Measurements from ENCODE around the gene COL6A1. TPM values are rescaled to one million over a fixed set of nuclear protein-coding genes. Genes with fewer than 3 reads are reported as not detected.

COL6A1 gene
- total RNA-seq, 1 donor from 2014 or later: 12.6 TPM

GRCh38 chr21:45947716-45948255 lies 33.8 kb upstream of the COL6A1 start:
- no peaks in the 10 kb centered on the region for H3K9me3 ChIP-seq (ENCODE audit: low read depth)
- H3K36me3 ChIP-seq: no peaks in the 10 kb centered on the region
- H3K4me3 Mint-ChIP-seq: no peak overlapping the region
- H4K20me1 ChIP-seq (ENCODE audit: low read depth): no peaks in the 10 kb centered on the region
- no peak overlapping the region for H3K9ac ChIP-seq
- peaks cover 9% of the 10 kb centered on the region for H3K4me1 ChIP-seq
- H3K4me3 ChIP-seq: no peak overlapping the region
- H3K4me1 Mint-ChIP-seq: peaks cover 7% of the 10 kb centered on the region
- DNase-seq (ENCODE audit: low spot score): no peak
- peaks cover 5% of the 10 kb centered on the region for H3K27me3 Mint-ChIP-seq (ENCODE audit: insufficient read depth, low read depth)
- H3K27me3 ChIP-seq: no peaks in the 10 kb centered on the region
- no peak overlapping the region for H3K4me2 ChIP-seq
- no peak overlapping the region for H3K27ac Mint-ChIP-seq
- no peak for TF ChIP-seq CTCF (IDR thresholded peaks at IDR 0.05)
- no peak for TF ChIP-seq EZH2phosphoT487 (IDR thresholded peaks at IDR 0.05)
- no peaks in the 10 kb centered on the region for H3K79me2 ChIP-seq (ENCODE audit: low read depth)
- H2AFZ ChIP-seq (replicated peaks): no peak overlapping the region
- H3K9me3 Mint-ChIP-seq: no peaks in the 10 kb centered on the region
- H3K36me3 Mint-ChIP-seq: no peaks in the 10 kb centered on the region
- no peak overlapping the region for H3K27ac ChIP-seq
- H3F3A ChIP-seq (ENCODE audit: low read depth): no peaks in the 10 kb centered on the region

- Mint-ChIP-seq H3K9me3 (no peaks in the 10 kb centered on the region), H3K27me3 (ENCODE audit: insufficient read depth, low read depth) (peaks cover 5% of the 10 kb centered on the region), H3K36me3 (no peaks in the 10 kb centered on the region), H3K4me1 (peaks cover 10% of the 10 kb centered on the region), H3K4me3 (no peak overlapping the region), H3K27ac (no peak overlapping the region)
- Histone ChIP-seq H3K27ac (no peak overlapping the region), H4K20me1 (ENCODE audit: low read depth) (no peaks in the 10 kb centered on the region), H2AFZ (replicated peaks) (no peak overlapping the region), H3F3A (ENCODE audit: low read depth) (no peaks in the 10 kb centered on the region), H3K4me3 (no peak overlapping the region), H3K4me2 (no peak overlapping the region), H3K36me3 (no peaks in the 10 kb centered on the region), H3K27me3 (no peaks in the 10 kb centered on the region), H3K79me2 (ENCODE audit: low read depth) (no peaks in the 10 kb centered on the region), H3K9ac (no peak overlapping the region), H3K9me3 (ENCODE audit: low read depth) (no peaks in the 10 kb centered on the region), H3K4me1 (peaks cover 9% of the 10 kb centered on the region)
- no peak for DNase-seq (ENCODE audit: low spot score)
- TF ChIP-seq EZH2phosphoT487 (IDR thresholded peaks at IDR 0.05) (no peak), CTCF (IDR thresholded peaks at IDR 0.05) (no peak), EZH2 (IDR thresholded peaks at IDR 0.05) (no peak)
Measured at GRCh38 chr21:45948576-45949141, 32.9 kb upstream of the COL6A1 start.

GRCh38 chr21:45949928-45950739 lies 31.4 kb upstream of the COL6A1 start:
- DNase-seq (ENCODE audit: low spot score): no peak
- Mint-ChIP-seq H3K9me3 (no peaks in the 10 kb centered on the region), H3K4me3 (no peak overlapping the region), H3K4me1 (peaks cover 10% of the 10 kb centered on the region), H3K27ac (no peak overlapping the region), H3K36me3 (no peaks in the 10 kb centered on the region), H3K27me3 (ENCODE audit: insufficient read depth, low read depth) (peaks cover 5% of the 10 kb centered on the region)
- Histone ChIP-seq H3K79me2 (ENCODE audit: low read depth) (no peaks in the 10 kb centered on the region), H3K9ac (no peak overlapping the region), H3K4me1 (peaks cover 9% of the 10 kb centered on the region), H3K4me3 (no peak overlapping the region), H2AFZ (replicated peaks) (no peak overlapping the region), H3K36me3 (no peaks in the 10 kb centered on the region), H3K27me3 (no peaks in the 10 kb centered on the region), H4K20me1 (ENCODE audit: low read depth) (no peaks in the 10 kb centered on the region), H3F3A (ENCODE audit: low read depth) (no peaks in the 10 kb centered on the region), H3K9me3 (ENCODE audit: low read depth) (no peaks in the 10 kb centered on the region), H3K4me2 (peak overlapping the region; percentile 29), H3K27ac (no peak overlapping the region)
- TF ChIP-seq CTCF (IDR thresholded peaks at IDR 0.05) (no peak), EZH2 (IDR thresholded peaks at IDR 0.05) (no peak), EZH2phosphoT487 (IDR thresholded peaks at IDR 0.05) (no peak)

Data from neural progenitor cell (in vitro differentiated cells).